Jurkat, Clone E6-1 (cell line): ENCODE data around the gene PHKG2.

ENCODE experiments used
- DNase-seq: peaks from one replicate; pipeline ENCODE4 v3.0.0-alpha.2; 2011; ENCODE audit warnings: low read depth, low spot score
- H3K4me3 ChIP-seq: 2 replicates; pipeline ENCODE4 v1.5.1; 2011; ENCODE audit warnings: mild to moderate bottlenecking, low read length, control low read depth, moderate library complexity

PHKG2 gene

GRCh38 chr16:30767767-30768465 is 19.7 kb downstream of the PHKG2 start:
- H3K4me3 ChIP-seq = no peak overlapping the region
- no peak for DNase-seq

GRCh38 chr16:30768583-30769181 is 20.5 kb downstream of the PHKG2 start:
- H3K4me3 ChIP-seq = no peak overlapping the region
- DNase-seq = no peak

GRCh38 chr16:30769379-30770089 is 21.3 kb downstream of the PHKG2 start:
- H3K4me3 ChIP-seq = no peak overlapping the region
- DNase-seq = no peak

- no peak for DNase-seq
- H3K4me3 ChIP-seq = no peak overlapping the region
Measured at GRCh38 chr16:30771726-30772125, 23.5 kb downstream of the PHKG2 start.

GRCh38 chr16:30773826-30774225 is 25.6 kb downstream of the PHKG2 start:
- no peak for DNase-seq
- no peak overlapping the region for H3K4me3 ChIP-seq

GRCh38 chr16:30774367-30775130 is 26.3 kb downstream of the PHKG2 start:
- no peak overlapping the region for H3K4me3 ChIP-seq
- DNase-seq = no peak

GRCh38 chr16:30775131-30775391 is 26.8 kb downstream of the PHKG2 start:
- no peak for DNase-seq
- H3K4me3 ChIP-seq = no peak overlapping the region

GRCh38 chr16:30775392-30776188 is 27.4 kb downstream of the PHKG2 start:
- H3K4me3 ChIP-seq = no peak overlapping the region
- no peak for DNase-seq

GRCh38 chr16:30777591-30778297 is 29.5 kb downstream of the PHKG2 start:
- no peak overlapping the region for H3K4me3 ChIP-seq
- DNase-seq = no peak

- no peak for DNase-seq
- no peak overlapping the region for H3K4me3 ChIP-seq
Measured at GRCh38 chr16:30778549-30779244, 30.5 kb downstream of the PHKG2 start.

- no peak for DNase-seq
- H3K4me3 ChIP-seq = no peak overlapping the region
Measured at GRCh38 chr16:30779596-30779995, 31.4 kb downstream of the PHKG2 start.

- DNase-seq = no peak
- no peak overlapping the region for H3K4me3 ChIP-seq
Measured at GRCh38 chr16:30780021-30780420, 31.8 kb downstream of the PHKG2 start.

- H3K4me3 ChIP-seq = no peak overlapping the region
- no peak for DNase-seq
Measured at GRCh38 chr16:30780549-30780948, 32.3 kb downstream of the PHKG2 start.

GRCh38 chr16:30782486-30783279 is 34.5 kb downstream of the PHKG2 start:
- H3K4me3 ChIP-seq = no peak overlapping the region
- no peak for DNase-seq

GRCh38 chr16:30783280-30784109 is 35.3 kb downstream of the PHKG2 start:
- H3K4me3 ChIP-seq = no peak overlapping the region
- DNase-seq = no peak

GRCh38 chr16:30784215-30784614 is 36.0 kb downstream of the PHKG2 start:
- H3K4me3 ChIP-seq = no peak overlapping the region
- DNase-seq = no peak
